GM21447 (cell line): ENCODE results near the gene ERF.

ENCODE experiments used
- ATAC-seq: cut with Tn5 transposase; IDR thresholded peaks from one replicate; pipeline ENCODE4 v1.9.1; 2021; ENCODE audit not compliant: unreplicated experiment

Gene ERF

GRCh38 chr19:42242512-42243409 lies 12.2 kb downstream of the ERF start, which contains the start of gene GSK3A:
Gene GSK3A (minus strand): TSS chr19:42242602. CDS start chr19:42242465, 137 bp downstream.
- ATAC-seq: peak; percentile 62

- ATAC-seq: no peak
Observed at GRCh38 chr19:42242069-42242511, 12.8 kb downstream of the ERF start.

GRCh38 chr19:42241279-42241678 lies 13.6 kb downstream of the ERF start:
- ATAC-seq: no peak

GRCh38 chr19:42239544-42240220 lies 15.2 kb downstream of the ERF start:
- no peak for ATAC-seq

- no peak for ATAC-seq
Observed at GRCh38 chr19:42235181-42235580, 19.7 kb downstream of the ERF start.

GRCh38 chr19:42234364-42234763 lies 20.6 kb downstream of the ERF start:
- ATAC-seq: no peak

GRCh38 chr19:42233678-42234292 lies 21.1 kb downstream of the ERF start:
- ATAC-seq: no peak

GRCh38 chr19:42233106-42233505 lies 21.8 kb downstream of the ERF start:
- ATAC-seq: no peak

- no peak for ATAC-seq
Observed at GRCh38 chr19:42232435-42232834, 22.5 kb downstream of the ERF start.

- no peak for ATAC-seq
Observed at GRCh38 chr19:42230571-42230970, 24.4 kb downstream of the ERF start.

GRCh38 chr19:42229855-42230351 lies 25.0 kb downstream of the ERF start:
- ATAC-seq: no peak

GRCh38 chr19:42229301-42229854 lies 25.6 kb downstream of the ERF start:
- no peak for ATAC-seq

GRCh38 chr19:42228641-42229040 lies 26.3 kb downstream of the ERF start:
- ATAC-seq: no peak

GRCh38 chr19:42226886-42227285 lies 28.0 kb downstream of the ERF start:
- no peak for ATAC-seq

GRCh38 chr19:42225718-42226292 lies 29.1 kb downstream of the ERF start:
- no peak for ATAC-seq

GRCh38 chr19:42224940-42225717 lies 29.8 kb downstream of the ERF start:
- ATAC-seq: no peak

- no peak for ATAC-seq
Observed at GRCh38 chr19:42220751-42221097, 34.2 kb downstream of the ERF start.

- ATAC-seq: peak; percentile 73
Observed at GRCh38 chr19:42219812-42220750, 34.8 kb downstream of the ERF start, which contains the start of gene ZNF526. Gene ZNF526 (plus strand): TSS chr19:42220312. CDS start chr19:42224404, 4,092 bp downstream.
